Parietal lobe (tissue), 1 donor: ENCODE measurements around the gene NUSAP1. TPM values are rescaled to one million over a fixed set of nuclear protein-coding genes. Genes with fewer than 3 reads are reported as not detected.

Source experiments
- total RNA-seq: library from RNA; depleted of rRNA; stranded (reverse); fragments of >200 nt; gene quantifications from one replicate; pipeline ENCODE4 v1.2.3, GENCODE V29; 2014

Gene NUSAP1
- total RNA-seq, result 34.4 TPM

GRCh38 chr15:41332194-41333025 lies at the start of gene NUSAP1, which contains the start of gene OIP5:
Gene NUSAP1, plus strand, starts transcription at chr15:41332881. Its CDS starts 77 bp downstream, at chr15:41332958.
Gene OIP5, minus strand, starts transcription at chr15:41332591. Its CDS starts 30 bp downstream, at chr15:41332561.

DNA sequence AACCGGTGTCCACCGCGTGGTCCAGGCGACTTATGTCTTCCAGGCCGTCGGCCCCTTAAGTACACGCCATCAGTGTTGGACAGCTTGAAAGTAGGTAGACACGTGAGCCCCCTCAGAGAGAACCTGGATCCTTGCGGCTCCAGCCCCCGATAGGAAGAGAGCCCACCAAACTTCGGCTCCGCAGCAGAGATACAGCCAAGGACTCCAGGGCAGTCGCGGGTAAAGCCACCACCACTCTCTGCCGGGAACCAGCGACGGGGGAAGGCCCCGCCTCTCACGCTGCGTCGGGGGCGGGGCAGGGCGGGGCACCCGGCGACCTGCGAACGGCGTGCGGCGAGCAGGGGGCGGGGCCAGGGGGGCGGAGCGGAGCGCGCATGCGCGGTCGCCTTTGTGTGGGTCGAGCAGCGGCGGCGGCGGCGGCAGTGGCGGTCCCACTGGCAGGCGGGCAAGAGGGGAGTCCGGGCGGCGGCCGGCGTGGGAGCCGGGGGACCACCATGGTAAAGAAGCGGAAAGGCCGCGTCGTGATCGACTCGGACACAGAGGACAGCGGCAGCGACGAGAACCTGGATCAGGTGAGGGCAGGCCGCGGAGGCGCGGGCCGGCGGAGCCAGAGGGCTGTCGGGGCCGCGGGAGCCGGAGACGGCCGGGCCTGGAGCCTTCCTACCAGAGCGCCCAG lies 84.2 kb downstream of the NUSAP1 start, which contains the start of gene RTF1:
RTF1 (plus strand) TSS at position 354 of the 676 bp plus-strand sequence; CDS start at position 375, 21 bp downstream.

Other genes starting within 250 kb of the NUSAP1 start
- gene INO80, start 216.6 kb upstream of the NUSAP1 start, total RNA-seq, result 38.2 TPM
- gene EXD1, start 102.1 kb upstream of the NUSAP1 start, total RNA-seq, result 0.63 TPM
- 33.5 TPM for gene CHP1, start 101.6 kb upstream of the NUSAP1 start, total RNA-seq
- 3.4 TPM for gene OIP5, start 290 bp upstream of the NUSAP1 start, total RNA-seq
- 19.1 TPM for gene NDUFAF1, start 69.6 kb downstream of the NUSAP1 start, total RNA-seq
- gene RTF1, start 84.2 kb downstream of the NUSAP1 start, total RNA-seq, result 61.7 TPM
- 1.3 TPM for gene ITPKA, start 161.0 kb downstream of the NUSAP1 start, total RNA-seq
- not detected for gene LTK, start 180.9 kb downstream of the NUSAP1 start, total RNA-seq
- gene RPAP1, start 211.4 kb downstream of the NUSAP1 start, total RNA-seq, result 29.7 TPM
- 23.5 TPM for gene TYRO3, start 226.3 kb downstream of the NUSAP1 start, total RNA-seq